Measurements from ENCODE around the gene PEX14. TPM values are rescaled to one million over a fixed set of nuclear protein-coding genes. Genes with fewer than 3 reads are reported as not detected.

The PEX14 gene
- total RNA-seq, 4 donors from 2014 or later = 14.6 to 19.0 (median 17.6) TPM

DNA sequence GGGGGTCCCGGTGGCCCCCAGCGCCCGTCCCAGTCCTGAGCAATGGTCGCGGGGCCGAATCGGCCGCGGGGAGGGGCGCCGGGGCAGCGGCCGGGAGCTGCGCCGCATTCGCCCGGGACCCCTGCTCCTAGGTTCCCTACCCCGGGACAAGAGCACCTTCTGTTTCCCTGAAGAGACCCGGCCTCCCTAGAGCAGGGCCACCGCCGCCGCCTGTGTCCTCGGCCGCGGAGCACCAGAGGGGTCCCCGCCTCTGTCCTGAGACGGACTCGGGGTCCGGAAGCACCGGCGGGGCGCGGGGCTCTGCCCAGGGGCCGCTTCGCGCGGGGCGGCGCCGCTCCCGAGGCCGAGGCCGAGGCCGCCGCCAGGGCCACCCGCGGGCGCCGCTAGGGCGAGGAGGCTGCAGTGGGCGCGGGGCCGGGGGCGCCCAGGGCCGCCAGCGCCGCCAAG is 163.8 kb downstream of the PEX14 start:
- H3K27me3 ChIP-seq = no peaks in the 10 kb centered on the region
- H3K4me3 ChIP-seq = peak overlapping the region; percentile 23
- H3K27ac ChIP-seq = peak overlapping the region; percentile 68
- no peak for DNase-seq (ENCODE audit: low spot score in 2 of 2)
- H3K4me1 ChIP-seq = peaks cover 70% of the 10 kb centered on the region
- peaks cover 25% of the 10 kb centered on the region for H3K36me3 ChIP-seq
- TF ChIP-seq EP300 (IDR thresholded peaks at IDR 0.05) (no peak), POLR2AphosphoS5 (IDR thresholded peaks at IDR 0.05) (no peak), POLR2A (IDR thresholded peaks at IDR 0.05) (no peak)
- TF ChIP-seq, protein P1, sequence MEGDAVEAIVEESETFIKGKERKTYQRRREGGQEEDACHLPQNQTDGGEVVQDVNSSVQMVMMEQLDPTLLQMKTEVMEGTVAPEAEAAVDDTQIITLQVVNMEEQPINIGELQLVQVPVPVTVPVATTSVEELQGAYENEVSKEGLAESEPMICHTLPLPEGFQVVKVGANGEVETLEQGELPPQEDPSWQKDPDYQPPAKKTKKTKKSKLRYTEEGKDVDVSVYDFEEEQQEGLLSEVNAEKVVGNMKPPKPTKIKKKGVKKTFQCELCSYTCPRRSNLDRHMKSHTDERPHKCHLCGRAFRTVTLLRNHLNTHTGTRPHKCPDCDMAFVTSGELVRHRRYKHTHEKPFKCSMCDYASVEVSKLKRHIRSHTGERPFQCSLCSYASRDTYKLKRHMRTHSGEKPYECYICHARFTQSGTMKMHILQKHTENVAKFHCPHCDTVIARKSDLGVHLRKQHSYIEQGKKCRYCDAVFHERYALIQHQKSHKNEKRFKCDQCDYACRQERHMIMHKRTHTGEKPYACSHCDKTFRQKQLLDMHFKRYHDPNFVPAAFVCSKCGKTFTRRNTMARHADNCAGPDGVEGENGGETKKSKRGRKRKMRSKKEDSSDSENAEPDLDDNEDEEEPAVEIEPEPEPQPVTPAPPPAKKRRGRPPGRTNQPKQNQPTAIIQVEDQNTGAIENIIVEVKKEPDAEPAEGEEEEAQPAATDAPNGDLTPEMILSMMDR (IDR thresholded peaks at IDR 0.05) = no peak
- no peaks in the 10 kb centered on the region for H3K9me3 ChIP-seq
- 74% methylated on average over 11 of the region's 57 CpGs for WGBS

DNA sequence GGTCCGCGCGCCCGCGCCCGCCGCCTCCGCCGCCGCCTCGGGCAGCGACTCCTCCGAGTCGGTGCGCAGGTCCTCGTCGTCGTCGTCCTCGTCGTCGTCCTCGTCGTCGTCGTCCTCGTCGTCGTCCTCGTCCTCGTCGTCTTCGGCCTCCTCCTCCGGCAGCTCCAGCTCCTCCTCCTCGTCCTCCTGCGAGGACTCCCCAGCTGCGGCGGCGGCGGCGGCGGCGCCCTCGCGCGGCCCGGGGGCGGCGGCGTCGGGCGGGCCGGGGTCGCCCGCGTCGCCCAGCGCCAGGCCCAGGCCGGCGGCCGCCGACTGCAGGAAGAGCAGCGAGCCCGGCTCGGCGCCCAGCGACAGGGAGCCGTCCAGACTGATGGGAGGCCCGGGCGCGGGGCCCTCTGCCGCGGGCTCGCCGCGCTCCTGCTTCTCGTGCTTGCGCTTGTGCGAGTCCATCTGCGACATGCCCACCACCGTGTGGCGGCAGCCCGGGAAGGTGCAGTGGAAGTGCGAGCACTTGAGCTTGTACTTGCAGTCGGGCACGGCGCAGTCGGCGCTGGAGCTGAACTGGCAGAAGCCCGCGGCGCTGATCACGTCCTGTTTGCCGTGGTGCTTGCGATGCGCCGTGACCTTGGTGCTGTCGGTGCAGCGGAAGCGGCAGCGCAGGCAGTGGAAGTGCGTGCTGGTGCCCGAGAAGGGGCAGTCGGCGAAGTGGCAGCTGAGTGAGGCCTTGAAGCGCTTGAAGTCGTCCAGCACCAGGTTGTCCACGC is 164.4 kb downstream of the PEX14 start:
- no peak for TF ChIP-seq POLR2A (IDR thresholded peaks at IDR 0.05)
- TF ChIP-seq, protein P1 (IDR thresholded peaks at IDR 0.05) = no peak
- TF ChIP-seq POLR2AphosphoS5 (IDR thresholded peaks at IDR 0.05) = no peak
- TF ChIP-seq EP300 (IDR thresholded peaks at IDR 0.05) = no peak
- WGBS = 81% methylated on average over 72 of the region's 108 CpGs
- peaks cover 74% of the 10 kb centered on the region for H3K4me1 ChIP-seq
- H3K27me3 ChIP-seq = no peaks in the 10 kb centered on the region
- H3K9me3 ChIP-seq = no peaks in the 10 kb centered on the region
- H3K4me3 ChIP-seq = no peak overlapping the region
- no peak overlapping the region for H3K27ac ChIP-seq
- peaks cover 25% of the 10 kb centered on the region for H3K36me3 ChIP-seq
- no peak for DNase-seq (ENCODE audit: low spot score in 2 of 2)

DNA sequence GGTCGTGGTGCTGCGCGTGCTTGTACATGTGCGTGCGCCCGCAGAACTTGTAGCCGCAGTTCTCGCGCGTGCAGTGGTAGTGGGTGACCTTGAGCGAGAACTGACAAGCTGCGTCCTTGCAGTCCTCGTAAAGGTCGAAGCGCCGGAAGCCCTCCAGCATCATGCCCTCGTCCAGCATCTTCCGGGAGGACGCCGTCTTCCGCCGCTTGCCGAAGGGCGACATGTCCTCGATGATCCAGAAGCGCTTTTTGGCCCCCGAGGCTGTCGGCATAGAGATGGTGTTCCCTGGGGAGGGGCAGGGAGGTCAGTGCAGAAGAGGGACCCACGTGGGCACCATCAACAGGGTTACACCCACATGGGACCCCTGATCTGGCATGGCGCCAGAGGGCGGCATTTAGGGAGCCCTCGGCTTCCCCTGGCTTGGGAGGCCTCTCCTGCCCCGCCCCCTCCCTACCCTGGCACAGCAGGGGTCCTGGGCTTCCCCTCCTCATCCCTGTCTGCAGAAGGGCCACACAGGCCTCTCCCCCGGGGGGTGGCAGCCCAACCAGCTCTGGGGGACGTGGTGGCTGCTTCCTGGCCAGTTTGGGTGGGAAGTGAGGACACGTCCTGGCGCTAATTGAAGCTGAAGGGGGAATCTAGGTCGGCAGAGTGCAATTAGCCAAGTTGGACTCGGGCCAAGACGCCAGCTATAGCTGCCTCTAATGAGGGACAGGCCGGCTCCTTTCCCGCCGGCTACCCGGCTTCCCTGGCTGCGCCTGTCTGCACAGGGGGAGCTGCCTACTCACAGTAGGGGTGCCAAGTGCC is 165.2 kb downstream of the PEX14 start:
- peak in 1 of 2 donors; percentile 68 for DNase-seq (ENCODE audit: low spot score in 2 of 2)
- no peaks in the 10 kb centered on the region for H3K27me3 ChIP-seq
- H3K4me3 ChIP-seq = no peak overlapping the region
- 87% methylated on average over 35 of the region's 45 CpGs for WGBS
- peak overlapping the region; percentile 49 for H3K27ac ChIP-seq
- H3K9me3 ChIP-seq = no peaks in the 10 kb centered on the region
- peaks cover 74% of the 10 kb centered on the region for H3K4me1 ChIP-seq
- peaks cover 25% of the 10 kb centered on the region for H3K36me3 ChIP-seq
- TF ChIP-seq POLR2A (IDR thresholded peaks at IDR 0.05) (no peak), POLR2AphosphoS5 (IDR thresholded peaks at IDR 0.05) (no peak), EP300 (IDR thresholded peaks at IDR 0.05) (no peak)
- TF ChIP-seq, protein P1 (IDR thresholded peaks at IDR 0.05) = no peak

DNA sequence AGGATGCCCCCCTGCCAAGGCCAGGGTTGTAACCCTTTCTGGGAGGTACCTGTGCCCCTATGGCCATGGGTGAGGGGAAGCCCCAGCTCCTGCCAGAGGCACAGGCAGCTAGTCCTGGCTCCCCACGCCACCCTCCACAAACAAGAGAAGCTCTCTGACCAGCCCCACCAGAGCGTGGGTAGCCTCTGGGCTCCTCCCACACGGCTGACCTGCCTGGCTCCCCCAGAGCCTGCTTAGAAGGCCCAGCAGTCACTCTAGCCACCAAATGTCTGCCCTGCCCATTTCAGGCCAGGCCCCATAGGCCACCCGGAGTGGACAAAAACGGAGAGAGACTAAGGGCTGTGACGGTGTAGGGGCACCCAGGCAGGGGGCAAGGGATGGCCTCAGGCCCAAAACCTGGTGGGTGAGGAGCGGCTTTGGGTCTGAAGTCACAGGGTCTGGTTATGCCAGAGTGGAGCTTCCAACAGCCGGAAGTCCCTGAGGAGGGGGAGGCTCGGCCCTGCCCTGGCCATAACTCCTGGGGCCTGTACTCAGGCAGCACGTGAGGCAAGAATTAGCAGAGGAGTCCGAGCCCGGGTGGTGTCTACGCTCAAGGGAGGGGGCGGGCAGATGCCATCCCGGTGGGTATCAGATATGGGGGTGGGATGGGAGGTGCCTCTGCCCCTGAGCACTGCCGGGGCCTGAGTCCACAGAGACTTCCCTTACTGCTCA is 166.2 kb downstream of the PEX14 start:
- TF ChIP-seq EP300 (IDR thresholded peaks at IDR 0.05) (no peak), POLR2A (IDR thresholded peaks at IDR 0.05) (no peak), POLR2AphosphoS5 (IDR thresholded peaks at IDR 0.05) (no peak)
- TF ChIP-seq, protein P1 (IDR thresholded peaks at IDR 0.05) = no peak
- Histone ChIP-seq H3K27ac (peak overlapping the region; percentile 49), H3K4me1 (peaks cover 72% of the 10 kb centered on the region), H3K9me3 (no peaks in the 10 kb centered on the region), H3K27me3 (no peaks in the 10 kb centered on the region), H3K36me3 (peaks cover 27% of the 10 kb centered on the region), H3K4me3 (no peak overlapping the region)
- WGBS = 79% methylated on average over 4 of the region's 16 CpGs
- DNase-seq (ENCODE audit: low spot score in 2 of 2) = no peak
